IMR-90 (cell line): Measurements from ENCODE around the gene BMP2K. TPM values are rescaled to one million over a fixed set of nuclear protein-coding genes. Genes with fewer than 3 reads are reported as not detected.

Source experiments
- ATAC-seq: fragments of 200-7000 bp; cut with Tn5 transposase; 2 replicates; pipeline ENCODE4 v1.9.1; 2020; ENCODE audit warnings: low read depth, mild to moderate bottlenecking, moderate library complexity
- BruUV-seq: library from RNA; stranded (reverse); fragments of 400-500 nt; replicated peaks from 2 replicates; lab custom pipeline; 2021; lab: Mats Ljungman, UMichigan
- CTCF ChIA-PET: fragments of 300-600 bp; formaldehyde crosslinking; extraction: SDS; loops from one replicate; lab custom pipeline; 2021; ENCODE audit warnings: antibody characterized with exemption; lab: Yijun Ruan, JAX
- POLR2A ChIA-PET: fragments of 300-600 bp; sonication (Branson Sonifier 250); formaldehyde crosslinking; loops from one replicate; lab custom pipeline; 2022; ENCODE audit warnings: antibody characterized with exemption; ENCODE audit not compliant: unreplicated experiment; lab: Charles Lee
- DNase-seq: peaks from one replicate; pipeline ENCODE4 v3.0.0; 2013
- H2AFZ ChIP-seq: replicated peaks from 2 replicates; pipeline ENCODE3; 2013; ENCODE audit warnings: low read length, mild to moderate bottlenecking; ENCODE audit not compliant: poor library complexity
- H2AK5ac ChIP-seq: 2 replicates; pipeline ENCODE4 v1.6.1; 2013; ENCODE audit warnings: low read depth, low read length, inconsistent platforms
- H2AK9ac ChIP-seq: replicated peaks from 2 replicates; pipeline ENCODE3; 2013; ENCODE audit warnings: mild to moderate bottlenecking, low read depth, low read length, moderate library complexity; ENCODE audit not compliant: poor library complexity
- H2BK120ac ChIP-seq: 2 replicates; pipeline ENCODE4 v1.6.1; 2013; ENCODE audit warnings: low read depth, low read length, inconsistent platforms
- H2BK15ac ChIP-seq: 3 replicates; pipeline ENCODE4 v1.6.1; 2013; ENCODE audit warnings: low read depth, low read length, inconsistent platforms
- H2BK20ac ChIP-seq: 2 replicates; pipeline ENCODE4 v1.6.1; 2013; ENCODE audit warnings: low read depth, mild to moderate bottlenecking, inconsistent platforms, low read length, moderate library complexity
- H2BK5ac ChIP-seq: 2 replicates; pipeline ENCODE4 v1.6.1; 2013; ENCODE audit warnings: mild to moderate bottlenecking, low read depth, low read length, inconsistent platforms; ENCODE audit not compliant: poor library complexity, severe bottlenecking
- H3K14ac ChIP-seq: replicated peaks from 2 replicates; pipeline ENCODE4 v1.6.1; 2013; ENCODE audit warnings: low read depth, low read length, inconsistent platforms
- H3K18ac ChIP-seq: 2 replicates; pipeline ENCODE4 v1.6.1; 2013; ENCODE audit warnings: low read depth, low read length, control low read depth
- H3K23ac ChIP-seq: 2 replicates; pipeline ENCODE4 v1.6.1; 2013; ENCODE audit warnings: low read depth, low read length, inconsistent platforms
- H3K27ac ChIP-seq: 2 replicates; pipeline ENCODE4 v1.5.1; 2013; ENCODE audit warnings: mild to moderate bottlenecking, control low read depth, low read length; ENCODE audit not compliant: insufficient read depth
- H3K27me3 ChIP-seq: 2 replicates; pipeline ENCODE4 v1.6.1; 2013; ENCODE audit warnings: low read length; ENCODE audit not compliant: control insufficient read depth, insufficient read depth
- H3K36me3 ChIP-seq: 2 replicates; pipeline ENCODE4 v1.6.1; 2013; ENCODE audit warnings: low read length, mixed read lengths; ENCODE audit not compliant: control insufficient read depth, insufficient read depth
- H3K4ac ChIP-seq: 2 replicates; pipeline ENCODE4 v1.6.1; 2013; ENCODE audit warnings: low read depth, low read length, inconsistent platforms
- H3K4me1 ChIP-seq: 2 replicates; pipeline ENCODE4 v1.6.1; 2013; ENCODE audit warnings: low read length, mixed read lengths; ENCODE audit not compliant: control insufficient read depth, insufficient read depth
- H3K4me2 ChIP-seq: 2 replicates; pipeline ENCODE4 v1.6.1; 2013; ENCODE audit warnings: low read depth, mild to moderate bottlenecking, control low read depth, low read length, moderate library complexity
- H3K4me3 ChIP-seq: 2 replicates; pipeline ENCODE4 v1.5.1; 2013; ENCODE audit warnings: low read depth, mild to moderate bottlenecking, control low read depth, low read length, moderate library complexity; ENCODE audit not compliant: insufficient read depth
- H3K56ac ChIP-seq: 2 replicates; pipeline ENCODE4 v1.6.1; 2013; ENCODE audit warnings: low read length, inconsistent platforms; ENCODE audit not compliant: insufficient read depth; ENCODE audit errors: extremely low read depth
- H3K79me1 ChIP-seq, 2 experiments: 2 replicates each; pipeline ENCODE4 v1.6.1; 2013; ENCODE audit warnings: low read length in 2 of 2, inconsistent platforms in 1 of 2, low read depth in 1 of 2
- H3K9ac ChIP-seq: 2 replicates; pipeline ENCODE4 v1.6.1; 2013; ENCODE audit warnings: low read depth, low read length, control low read depth
- H3K9me1 ChIP-seq: 2 replicates; pipeline ENCODE4 v1.6.1; 2013; ENCODE audit warnings: low read length, inconsistent platforms; ENCODE audit not compliant: insufficient read depth
- H3K9me3 ChIP-seq: 2 replicates; pipeline ENCODE4 v1.6.1; 2013; ENCODE audit warnings: low read length; ENCODE audit not compliant: control insufficient read depth, insufficient read depth
- H4K20me1 ChIP-seq: 2 replicates; pipeline ENCODE4 v1.6.1; 2013; ENCODE audit warnings: low read length, inconsistent platforms; ENCODE audit not compliant: insufficient read depth
- H4K5ac ChIP-seq: 2 replicates; pipeline ENCODE4 v1.6.1; 2013; ENCODE audit warnings: mild to moderate bottlenecking, low read depth, low read length, control low read depth
- H4K8ac ChIP-seq, 2 experiments: 2 replicates each; pipeline ENCODE4 v1.6.1; 2013; ENCODE audit warnings: low read depth in 2 of 2, low read length in 2 of 2, control low read depth in 1 of 2, inconsistent platforms in 1 of 2
- H4K91ac ChIP-seq: 2 replicates; pipeline ENCODE4 v1.6.1; 2013; ENCODE audit warnings: low read depth, low read length, inconsistent platforms; ENCODE audit not compliant: insufficient read depth
- BHLHE40 ChIP-seq: fragments of 150-350 bp; IDR thresholded peaks from 2 replicates; pipeline ENCODE4 v1.6.1; 2016; ENCODE audit warnings: mild to moderate bottlenecking, low read depth, low read length
- CEBPB ChIP-seq: IDR thresholded peaks from 2 replicates; pipeline ENCODE4 v1.6.1; 2012; ENCODE audit warnings: low read depth, low read length, improper control_type of control experiment
- CHD1 ChIP-seq: IDR thresholded peaks from 2 replicates; pipeline ENCODE4 v1.6.1; 2012; ENCODE audit warnings: low read depth, low read length, improper control_type of control experiment
- FOS ChIP-seq: fragments of 150-350 bp; IDR thresholded peaks from 2 replicates; pipeline ENCODE4 v1.6.1; 2016; ENCODE audit warnings: low read depth, low read length
- MXI1 ChIP-seq: IDR thresholded peaks from 2 replicates; pipeline ENCODE4 v1.6.1; 2012; ENCODE audit warnings: low read depth, mild to moderate bottlenecking, low read length, moderate library complexity, borderline replicate concordance
- NFE2L2 ChIP-seq: fragments of 150-350 bp; IDR thresholded peaks from 2 replicates; pipeline ENCODE4 v1.6.1; 2016; ENCODE audit warnings: low read depth, mild to moderate bottlenecking, low read length
- POLR2A ChIP-seq: IDR thresholded peaks from 2 replicates; pipeline ENCODE4 v1.6.1; 2012; ENCODE audit warnings: mild to moderate bottlenecking, low read depth, low read length
- RAD21 ChIP-seq: IDR thresholded peaks from 2 replicates; pipeline ENCODE4 v1.6.1; 2012; ENCODE audit warnings: low read length, improper control_type of control experiment
- RCOR1 ChIP-seq: IDR thresholded peaks from 2 replicates; pipeline ENCODE4 v1.6.1; 2012; ENCODE audit warnings: mild to moderate bottlenecking, low read length, improper control_type of control experiment; ENCODE audit not compliant: insufficient replicate concordance
- WGBS, 2 experiments: methylation state at CpG; one replicate each; pipeline versions ENCODE4 v1.1.5 to v1.1.7; 2013; ENCODE audit warnings: missing lambda C conversion rate in 2 of 2; ENCODE audit not compliant: insufficient read length in 1 of 2; ENCODE audit errors: extremely low coverage in 2 of 2; 5-methylcytosine and 5-hydroxymethylcytosine counted together
- dilution Hi-C: fragments of 300-500 bp; cut with HindIII; formaldehyde crosslinking; loops from one replicate; pipeline ENCODE4 v1.14.3; 2018; ENCODE audit warnings: low sequenced_read_pairs; ENCODE audit not compliant: unreplicated experiment
- in situ Hi-C: fragments of 300-500 bp; cut with MboI; formaldehyde crosslinking; loops from 3 replicates; pipeline ENCODE4 v1.14.3; 2019; ENCODE audit warnings: low sequenced_read_pairs, inconsistent platforms, mixed read lengths
- intact Hi-C: fragments of 100-400 bp; cut with micrococcal nuclease; formaldehyde crosslinking; loops from 2 replicates; pipeline ENCODE4 v1.10.0; 2022
- polyA plus RNA-seq, 3 experiments: library from polyadenylated mRNA; depleted of rRNA; stranded (reverse); fragments of >200 nt; gene quantifications; 2 replicates each; pipeline ENCODE4 v1.2.3, GENCODE V29; 2012; ENCODE audit warnings: low replicate concordance in 1 of 3
- total RNA-seq: library from RNA; depleted of rRNA; stranded (reverse); fragments of >200 nt; gene quantifications from 2 replicates; pipeline ENCODE4 v1.2.3, GENCODE V29; 2012
- TF ChIP-seq, protein P1 (sequence below): conservative IDR thresholded peaks from 2 replicates; pipeline ENCODE4 v1.5.1; 2012; ENCODE audit warnings: mild to moderate bottlenecking, low read depth, low read length, improper control_type of control experiment
- TF ChIP-seq, protein P2 (sequence below): fragments of 150-350 bp; IDR thresholded peaks from 2 replicates; pipeline ENCODE4 v1.6.1; 2017; ENCODE audit warnings: mild to moderate bottlenecking, antibody characterized with exemption, low read length, low read depth

BMP2K gene
- total and polyA plus RNA-seq, 2 of the 4 experiments (the other 2 are of a cell fraction), result 15.8 to 46.1 TPM

DNA sequence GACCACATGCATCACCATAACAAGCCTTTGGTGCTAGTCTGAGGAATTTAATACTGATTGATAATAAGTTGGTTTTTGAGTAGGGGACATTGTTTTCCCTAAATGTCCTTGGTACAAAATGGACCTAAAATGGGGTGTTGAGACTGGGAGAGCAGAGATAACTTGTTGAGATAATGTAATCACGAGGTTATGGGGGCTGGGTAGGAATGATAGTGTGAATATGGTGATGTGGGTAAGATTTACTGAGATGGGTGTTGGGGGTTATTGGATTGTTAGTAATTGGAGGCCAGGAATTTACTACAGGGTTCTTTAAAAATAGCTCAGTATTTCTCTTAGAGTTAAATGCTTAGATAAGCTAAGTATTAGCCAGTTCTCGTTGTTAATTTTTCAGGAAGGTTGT, 3.9 kb downstream of the BMP2K start:
- Histone ChIP-seq H3K4me3 (no peak overlapping the region), H3K4me1 (peaks cover 8% of the 10 kb centered on the region; the same call in 1 of the 2 replicates), H3K56ac (no peak overlapping the region), H2BK20ac (no peak overlapping the region), H3K4me2 (no peak overlapping the region), H3K27me3 (no peaks in the 10 kb centered on the region), H2BK5ac (no peak overlapping the region), H3K9me3 (no peaks in the 10 kb centered on the region), H3K23ac (peak overlapping the region; percentile 30; the same call in 1 of the 2 replicates), H3K14ac (no peak overlapping the region), H3K36me3 (0 out of 2 replicates have a peak, but pooled peaks cover 2% of the 10 kb centered on the region), H4K20me1 (peaks cover 51% of the 10 kb centered on the region; the same call in 1 of the 2 replicates), H2BK120ac (no peak overlapping the region), H3K4ac (no peak overlapping the region), H3K27ac (no peak overlapping the region), H2BK15ac (no peak overlapping the region), H3K18ac (no peak overlapping the region), H3K79me1 (peaks cover 23 to 53% of the 10 kb centered on the region in 2 experiments), H4K8ac (no peak overlapping the region), H3K9ac (no peak overlapping the region), H3K9me1 (peaks cover 5% of the 10 kb centered on the region), H2AK5ac (no peak overlapping the region), H2AK9ac (no peak overlapping the region), H4K91ac (no peak overlapping the region), H4K5ac (no peak overlapping the region), H2AFZ (no peak overlapping the region)
- no peak for TF ChIP-seq RAD21
- TF ChIP-seq, protein P1, sequence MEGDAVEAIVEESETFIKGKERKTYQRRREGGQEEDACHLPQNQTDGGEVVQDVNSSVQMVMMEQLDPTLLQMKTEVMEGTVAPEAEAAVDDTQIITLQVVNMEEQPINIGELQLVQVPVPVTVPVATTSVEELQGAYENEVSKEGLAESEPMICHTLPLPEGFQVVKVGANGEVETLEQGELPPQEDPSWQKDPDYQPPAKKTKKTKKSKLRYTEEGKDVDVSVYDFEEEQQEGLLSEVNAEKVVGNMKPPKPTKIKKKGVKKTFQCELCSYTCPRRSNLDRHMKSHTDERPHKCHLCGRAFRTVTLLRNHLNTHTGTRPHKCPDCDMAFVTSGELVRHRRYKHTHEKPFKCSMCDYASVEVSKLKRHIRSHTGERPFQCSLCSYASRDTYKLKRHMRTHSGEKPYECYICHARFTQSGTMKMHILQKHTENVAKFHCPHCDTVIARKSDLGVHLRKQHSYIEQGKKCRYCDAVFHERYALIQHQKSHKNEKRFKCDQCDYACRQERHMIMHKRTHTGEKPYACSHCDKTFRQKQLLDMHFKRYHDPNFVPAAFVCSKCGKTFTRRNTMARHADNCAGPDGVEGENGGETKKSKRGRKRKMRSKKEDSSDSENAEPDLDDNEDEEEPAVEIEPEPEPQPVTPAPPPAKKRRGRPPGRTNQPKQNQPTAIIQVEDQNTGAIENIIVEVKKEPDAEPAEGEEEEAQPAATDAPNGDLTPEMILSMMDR, result no peak
- no peak for TF ChIP-seq BHLHE40
- no peak for TF ChIP-seq NFE2L2
- TF ChIP-seq MXI1, result no peak
- TF ChIP-seq RCOR1, result no peak
- TF ChIP-seq CHD1, result no peak
- no peak for TF ChIP-seq FOS
- no peak for TF ChIP-seq POLR2A
- TF ChIP-seq CEBPB, result no peak
- TF ChIP-seq, protein P2, sequence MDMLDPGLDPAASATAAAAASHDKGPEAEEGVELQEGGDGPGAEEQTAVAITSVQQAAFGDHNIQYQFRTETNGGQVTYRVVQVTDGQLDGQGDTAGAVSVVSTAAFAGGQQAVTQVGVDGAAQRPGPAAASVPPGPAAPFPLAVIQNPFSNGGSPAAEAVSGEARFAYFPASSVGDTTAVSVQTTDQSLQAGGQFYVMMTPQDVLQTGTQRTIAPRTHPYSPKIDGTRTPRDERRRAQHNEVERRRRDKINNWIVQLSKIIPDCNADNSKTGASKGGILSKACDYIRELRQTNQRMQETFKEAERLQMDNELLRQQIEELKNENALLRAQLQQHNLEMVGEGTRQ, result no peak
- BruUV-seq, result no TSS peak
- dilution Hi-C loops (no loop called here), intact Hi-C loops (no loop called here), in situ Hi-C loops (no loop called here)
- CTCF ChIA-PET, result interaction anchor here (0.9 to 1.0 kb wide), 2 partner anchors 84 to 135 kb away, joined by 3 to 7 read pairs; no protein-coding TSS in a partner anchor
- WGBS, 2 experiments, result 100% methylated on average over 1 of the region's 2 CpGs
- no peak for DNase-seq
- POLR2A ChIA-PET, result interaction anchor here (0.6 kb wide), 1 partner anchor 636 kb away, joined by 7 read pairs; no protein-coding TSS in a partner anchor
- no peak for ATAC-seq
